T-helper 17 cell (primary cell): ENCODE data around the gene SCAPER. TPM values are rescaled to one million over a fixed set of nuclear protein-coding genes. Genes with fewer than 3 reads are reported as not detected.
"Not testable (repeated sequence)": the region's sequence is repeated elsewhere in the genome, so short reads cannot be mapped to it uniquely, and the experiment has no call there.

Source experiments
- ATAC-seq: fragments of 150-1000 bp; cut with Tn5 transposase; 2 replicates; pipeline ENCODE4 v1.10.0; 2021; ENCODE audit warnings: mild to moderate bottlenecking, moderate library complexity
- DNase-seq, 3 donors: peaks; one replicate each; pipeline versions ENCODE4 v3.0.0 to v3.0.0-alpha.2; 2020 to 2021
- H3K9me3 ChIP-seq: one replicate; pipeline ENCODE4 v1.7.0; 2013; ENCODE audit warnings: low read length, mild to moderate bottlenecking; ENCODE audit not compliant: control insufficient read depth, poor library complexity, severe bottlenecking
- H3K27ac Mint-ChIP-seq: one replicate; pipeline ENCODE4 v1.8.0; 2022; ENCODE audit warnings: mild to moderate bottlenecking, moderate library complexity, mixed read lengths
- H3K27me3 Mint-ChIP-seq: one replicate; pipeline ENCODE4 v1.8.0; 2022; ENCODE audit warnings: mixed read lengths
- H3K36me3 Mint-ChIP-seq: one replicate; pipeline ENCODE4 v1.8.0; 2022; ENCODE audit warnings: low read depth, mixed read lengths
- H3K4me1 Mint-ChIP-seq: one replicate; pipeline ENCODE4 v1.8.0; 2022; ENCODE audit warnings: mild to moderate bottlenecking, mixed read lengths
- H3K4me3 Mint-ChIP-seq: one replicate; pipeline ENCODE4 v1.8.0; 2022; ENCODE audit warnings: mild to moderate bottlenecking, moderate library complexity, mixed read lengths
- total RNA-seq, 4 donors: library from RNA in 2 of 4; stranded (reverse) in 2 of 4; gene quantifications; one replicate each; pipeline ENCODE4 v1.2.3 and lab custom pipeline; 2022 to 2026

SCAPER gene
- total RNA-seq, 2 donors from 2014 or later = 33.7 to 36.6 TPM

GRCh38 chr15:76328958-76329357 lies 576.2 kb downstream of the SCAPER start:
- Mint-ChIP-seq H3K4me3 (no peak overlapping the region), H3K4me1 (peaks cover 1% of the 10 kb centered on the region), H3K27me3 (peaks cover 83% of the 10 kb centered on the region), H3K36me3 (peaks cover 10% of the 10 kb centered on the region), H3K27ac (no peak overlapping the region)
- H3K9me3 ChIP-seq = no peaks in the 10 kb centered on the region
- no peak for DNase-seq
- ATAC-seq = no peak

- H3K9me3 ChIP-seq = no peaks in the 10 kb centered on the region
- Mint-ChIP-seq H3K27ac (no peak overlapping the region), H3K4me1 (no peaks in the 10 kb centered on the region), H3K36me3 (peaks cover 9% of the 10 kb centered on the region), H3K4me3 (no peak overlapping the region), H3K27me3 (peaks cover 84% of the 10 kb centered on the region)
- DNase-seq (no peak), ATAC-seq (no peak)
These were observed 576.9 kb downstream of the SCAPER start for GRCh38 chr15:76328106-76328696.

GRCh38 chr15:76327191-76328105 lies 577.7 kb downstream of the SCAPER start:
- DNase-seq (no peak), ATAC-seq (no peak)
- Mint-ChIP-seq H3K27me3 (peaks cover 82% of the 10 kb centered on the region), H3K27ac (no peak overlapping the region), H3K36me3 (peaks cover 9% of the 10 kb centered on the region), H3K4me1 (no peaks in the 10 kb centered on the region), H3K4me3 (no peak overlapping the region)
- H3K9me3 ChIP-seq = no peaks in the 10 kb centered on the region

GRCh38 chr15:76325704-76326103 lies 579.4 kb downstream of the SCAPER start:
- ATAC-seq = no peak
- peaks cover 9% of the 10 kb centered on the region for H3K36me3 Mint-ChIP-seq
- H3K27ac Mint-ChIP-seq = no peak overlapping the region
- H3K4me1 Mint-ChIP-seq = no peaks in the 10 kb centered on the region
- no peak for DNase-seq
- H3K4me3 Mint-ChIP-seq = no peak overlapping the region
- peaks cover 89% of the 10 kb centered on the region for H3K27me3 Mint-ChIP-seq
- no peaks in the 10 kb centered on the region for H3K9me3 ChIP-seq

- H3K36me3 Mint-ChIP-seq = peaks cover 3% of the 10 kb centered on the region
- peaks cover 74% of the 10 kb centered on the region for H3K27me3 Mint-ChIP-seq
- no peaks in the 10 kb centered on the region for H3K4me1 Mint-ChIP-seq
- H3K27ac Mint-ChIP-seq = no peak overlapping the region
- DNase-seq (no peak), ATAC-seq (no peak)
- no peak overlapping the region for H3K4me3 Mint-ChIP-seq
- H3K9me3 ChIP-seq = no peaks in the 10 kb centered on the region
These were observed 581.1 kb downstream of the SCAPER start for GRCh38 chr15:76324066-76324465.

- Mint-ChIP-seq H3K4me3 (no peak overlapping the region), H3K27ac (no peak overlapping the region), H3K36me3 (no peaks in the 10 kb centered on the region), H3K4me1 (no peaks in the 10 kb centered on the region), H3K27me3 (peaks cover 65% of the 10 kb centered on the region)
- no peak for DNase-seq
- no peak for ATAC-seq
- no peaks in the 10 kb centered on the region for H3K9me3 ChIP-seq
These were observed 583.5 kb downstream of the SCAPER start for GRCh38 chr15:76321602-76322001.

GRCh38 chr15:76321171-76321570 lies 584.0 kb downstream of the SCAPER start:
- no peaks in the 10 kb centered on the region for H3K36me3 Mint-ChIP-seq
- no peak overlapping the region for H3K27ac Mint-ChIP-seq
- H3K4me3 Mint-ChIP-seq = no peak overlapping the region
- DNase-seq (no peak), ATAC-seq (no peak)
- H3K4me1 Mint-ChIP-seq = no peaks in the 10 kb centered on the region
- no peaks in the 10 kb centered on the region for H3K9me3 ChIP-seq
- peaks cover 61% of the 10 kb centered on the region for H3K27me3 Mint-ChIP-seq

- no peaks in the 10 kb centered on the region for H3K9me3 ChIP-seq
- Mint-ChIP-seq H3K4me1 (no peaks in the 10 kb centered on the region), H3K36me3 (no peaks in the 10 kb centered on the region), H3K27ac (no peak overlapping the region), H3K4me3 (no peak overlapping the region), H3K27me3 (peaks cover 49% of the 10 kb centered on the region)
- no peak for ATAC-seq
- no peak for DNase-seq
These were observed 585.1 kb downstream of the SCAPER start for GRCh38 chr15:76320012-76320411.

GRCh38 chr15:76313731-76314130 lies 591.4 kb downstream of the SCAPER start:
- no peak overlapping the region for H3K27ac Mint-ChIP-seq
- H3K4me1 Mint-ChIP-seq = peaks cover 13% of the 10 kb centered on the region
- ATAC-seq (no peak), DNase-seq (no peak)
- H3K27me3 Mint-ChIP-seq = peaks cover 11% of the 10 kb centered on the region
- H3K36me3 Mint-ChIP-seq = no peaks in the 10 kb centered on the region
- H3K4me3 Mint-ChIP-seq = no peak overlapping the region
- no peaks in the 10 kb centered on the region for H3K9me3 ChIP-seq

GRCh38 chr15:76313175-76313567 lies 592.0 kb downstream of the SCAPER start:
- not testable (repeated sequence) for ATAC-seq, H3K4me3 Mint-ChIP-seq

GRCh38 chr15:76312540-76313174 lies 592.5 kb downstream of the SCAPER start:
- Mint-ChIP-seq H3K36me3 (no peaks in the 10 kb centered on the region), H3K27me3 (peaks cover 6% of the 10 kb centered on the region), H3K4me3 (peak overlapping the region; percentile 90), H3K27ac (peak overlapping the region; percentile 79), H3K4me1 (peaks cover 18% of the 10 kb centered on the region)
- DNase-seq = no peak
- ATAC-seq = no peak
- no peaks in the 10 kb centered on the region for H3K9me3 ChIP-seq

More at GRCh38 chr15:76313175-76313567, 592.0 kb downstream of the SCAPER start:
- peaks cover 11% of the 10 kb centered on the region for H3K27me3 Mint-ChIP-seq
- not testable (repeated sequence) for H3K36me3 Mint-ChIP-seq, DNase-seq, H3K9me3 ChIP-seq
- peaks cover 16% of the 10 kb centered on the region for H3K4me1 Mint-ChIP-seq
- peak overlapping the region; percentile 79 for H3K27ac Mint-ChIP-seq

- peaks cover 18% of the 10 kb centered on the region for H3K4me1 Mint-ChIP-seq
- DNase-seq = peak; percentile 68 to 75 (median 69)
- no peaks in the 10 kb centered on the region for H3K27me3 Mint-ChIP-seq
- H3K36me3 Mint-ChIP-seq = no peaks in the 10 kb centered on the region
- peak within 1 kb of the TSS; percentile 76 for H3K27ac Mint-ChIP-seq
- peak; percentile 98 for ATAC-seq
- no peaks in the 10 kb centered on the region for H3K9me3 ChIP-seq
- H3K4me3 Mint-ChIP-seq = peak within 1 kb of the TSS; percentile 90
These were observed 593.8 kb downstream of the SCAPER start, which contains the start of gene ETFA for GRCh38 chr15:76311100-76311953. TSS of gene ETFA (minus strand) at chr15:76311469. CDS start at chr15:76311388, 81 bp downstream.
